SK-N-SH treated with all-trans-retinoic acid at 6 μM for 48 hours (cell line): ENCODE results near the gene ASIC5.
A peak's percentile ranks its signal among the peaks of the same experiment; 100 is the strongest.

Experiments used
- ARNTL ChIP-seq: fragments of 450-650 bp; formaldehyde crosslinking; IDR thresholded peaks from 2 replicates; pipeline ENCODE4 v1.5.0; 2020; ENCODE audit warnings: low read depth, mild to moderate bottlenecking, moderate library complexity, borderline replicate concordance
- CSRNP3 ChIP-seq: fragments of 250-450 bp; sonication (Bioruptor Pico); IDR thresholded peaks from 2 replicates; pipeline ENCODE4 v1.5.1; 2021; ENCODE audit warnings: mild to moderate bottlenecking, moderate library complexity
- OSR1 ChIP-seq: fragments of 250-450 bp; sonication (Bioruptor Pico); IDR thresholded peaks from 2 replicates; pipeline ENCODE4 v1.8.0; 2022; ENCODE audit warnings: moderate library complexity, mild to moderate bottlenecking, inconsistent platforms
- RARB ChIP-seq: fragments of 250-450 bp; sonication (Bioruptor Pico); IDR thresholded peaks from 2 replicates; pipeline ENCODE4 v1.8.0; 2021; ENCODE audit warnings: mild to moderate bottlenecking, moderate library complexity
- SNAI2 ChIP-seq: fragments of 250-450 bp; sonication (Bioruptor Pico); IDR thresholded peaks from 2 replicates; pipeline ENCODE4 v1.5.0; 2020; ENCODE audit warnings: mild to moderate bottlenecking, moderate library complexity
- TCF4 ChIP-seq: fragments of 250-450 bp; sonication (Bioruptor Pico); IDR thresholded peaks from 2 replicates; pipeline ENCODE4 v1.8.0; 2021; ENCODE audit warnings: mild to moderate bottlenecking, moderate library complexity, borderline replicate concordance
- ZC3H10 ChIP-seq: fragments of 250-450 bp; sonication (Bioruptor Pico); IDR thresholded peaks from 2 replicates; pipeline ENCODE4 v1.5.1; 2021; ENCODE audit warnings: mild to moderate bottlenecking, moderate library complexity
- ZFP30 ChIP-seq: fragments of 450-650 bp; formaldehyde crosslinking; IDR thresholded peaks from 2 replicates; pipeline ENCODE4 v1.5.0; 2022; ENCODE audit warnings: mild to moderate bottlenecking, moderate library complexity
- ZNF565 ChIP-seq: fragments of 450-650 bp; formaldehyde crosslinking; conservative IDR thresholded peaks from 2 replicates; pipeline ENCODE4 v1.5.0; 2020; ENCODE audit warnings: low read depth, mild to moderate bottlenecking, moderate library complexity
- TF ChIP-seq, protein P1 (sequence below): fragments of 250-450 bp; sonication (Bioruptor Pico); IDR thresholded peaks from 2 replicates; pipeline ENCODE4 v1.8.0; 2020; ENCODE audit warnings: mild to moderate bottlenecking, moderate library complexity, borderline replicate concordance

- TF ChIP-seq ZNF565 (CRISPR knock-in tag) (no peak), ARNTL (CRISPR knock-in tag) (no peak), ZFP30 (CRISPR knock-in tag) (no peak), RARB (no peak), OSR1 (CRISPR knock-in tag) (no peak), ZC3H10 (no peak), CSRNP3 (CRISPR knock-in tag) (no peak), TCF4 (peak; percentile 39; the same call in 1 of the 2 replicates), SNAI2 (CRISPR knock-in tag) (no peak)
- TF ChIP-seq, protein P1, sequence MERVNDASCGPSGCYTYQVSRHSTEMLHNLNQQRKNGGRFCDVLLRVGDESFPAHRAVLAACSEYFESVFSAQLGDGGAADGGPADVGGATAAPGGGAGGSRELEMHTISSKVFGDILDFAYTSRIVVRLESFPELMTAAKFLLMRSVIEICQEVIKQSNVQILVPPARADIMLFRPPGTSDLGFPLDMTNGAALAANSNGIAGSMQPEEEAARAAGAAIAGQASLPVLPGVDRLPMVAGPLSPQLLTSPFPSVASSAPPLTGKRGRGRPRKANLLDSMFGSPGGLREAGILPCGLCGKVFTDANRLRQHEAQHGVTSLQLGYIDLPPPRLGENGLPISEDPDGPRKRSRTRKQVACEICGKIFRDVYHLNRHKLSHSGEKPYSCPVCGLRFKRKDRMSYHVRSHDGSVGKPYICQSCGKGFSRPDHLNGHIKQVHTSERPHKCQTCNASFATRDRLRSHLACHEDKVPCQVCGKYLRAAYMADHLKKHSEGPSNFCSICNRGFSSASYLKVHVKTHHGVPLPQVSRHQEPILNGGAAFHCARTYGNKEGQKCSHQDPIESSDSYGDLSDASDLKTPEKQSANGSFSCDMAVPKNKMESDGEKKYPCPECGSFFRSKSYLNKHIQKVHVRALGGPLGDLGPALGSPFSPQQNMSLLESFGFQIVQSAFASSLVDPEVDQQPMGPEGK, result no peak
Measured at GRCh38 chr4:155807021-155807420, 59.1 kb downstream of the ASIC5 start.
